Measurements from ENCODE around the gene FRMPD4.

GRCh38 chrX:12344954-12345353 lies 206.7 kb downstream of the FRMPD4 start:
- no peak for TF ChIP-seq CTCF (conservative IDR thresholded peaks at IDR 0.05)
- no peak for TF ChIP-seq EZH2 (IDR thresholded peaks at IDR 0.05; ENCODE audit: low read depth)

All from PC-9 (cell line).